Suprapubic skin (tissue), 3 donors: ENCODE results near the gene KLHL29.

Experiments
- POLR2AphosphoS5 ChIP-seq, 3 donors: sonication (generic); formaldehyde crosslinking; IDR thresholded peaks; one replicate each; pipeline ENCODE4 v1.6.1; 2017; ENCODE audit warnings: antibody characterized with exemption in 3 of 3
- TF ChIP-seq, protein P1 (sequence below), 2 donors: fragments of 200-600 bp in 1 of 2; fragments of 450-650 bp in 1 of 2; sonication (generic) in 1 of 2; IDR thresholded peaks; one replicate each; pipeline ENCODE4 v1.5.1; 2016 to 2019; ENCODE audit warnings: antibody characterized with exemption in 2 of 2, mild to moderate bottlenecking in 1 of 2, moderate library complexity in 1 of 2

DNA sequence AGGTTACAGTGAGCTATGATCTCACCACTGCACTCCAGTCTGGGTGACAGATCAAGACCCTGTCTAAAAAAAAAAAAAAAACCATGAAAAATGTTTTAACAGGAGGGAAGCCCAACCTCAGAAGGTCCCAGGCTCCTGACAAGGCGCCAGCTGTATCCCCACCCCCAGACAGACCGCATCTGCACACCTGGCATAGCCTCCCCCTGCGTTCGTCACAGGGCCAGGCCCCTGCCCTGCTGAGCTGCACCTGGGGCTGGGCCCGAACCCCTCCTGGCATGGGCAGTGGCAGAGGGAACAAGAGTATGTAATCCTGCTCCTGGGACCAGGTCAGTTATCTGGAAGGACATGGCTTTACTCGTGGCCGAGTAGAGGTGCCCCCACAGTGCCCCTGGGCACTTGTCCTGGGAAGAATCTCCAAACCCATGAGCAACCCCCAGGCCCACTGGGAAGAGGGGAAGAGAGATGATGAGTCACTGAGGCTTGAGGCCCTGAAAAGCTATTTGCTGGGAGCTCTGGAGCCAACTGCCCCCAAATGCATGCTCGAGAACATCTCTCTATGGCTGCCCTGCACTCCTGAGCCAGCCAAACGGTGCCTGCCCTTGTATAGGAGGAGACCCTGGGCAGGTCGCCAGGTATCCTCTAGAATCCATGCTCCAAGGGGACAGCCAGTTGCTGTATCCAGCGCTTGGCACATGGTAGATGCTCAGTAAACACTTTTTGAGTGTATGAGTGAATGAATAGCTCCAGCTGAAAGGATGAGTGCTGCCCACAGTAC, 276.5 kb downstream of the KLHL29 start:
- TF ChIP-seq, protein P1, sequence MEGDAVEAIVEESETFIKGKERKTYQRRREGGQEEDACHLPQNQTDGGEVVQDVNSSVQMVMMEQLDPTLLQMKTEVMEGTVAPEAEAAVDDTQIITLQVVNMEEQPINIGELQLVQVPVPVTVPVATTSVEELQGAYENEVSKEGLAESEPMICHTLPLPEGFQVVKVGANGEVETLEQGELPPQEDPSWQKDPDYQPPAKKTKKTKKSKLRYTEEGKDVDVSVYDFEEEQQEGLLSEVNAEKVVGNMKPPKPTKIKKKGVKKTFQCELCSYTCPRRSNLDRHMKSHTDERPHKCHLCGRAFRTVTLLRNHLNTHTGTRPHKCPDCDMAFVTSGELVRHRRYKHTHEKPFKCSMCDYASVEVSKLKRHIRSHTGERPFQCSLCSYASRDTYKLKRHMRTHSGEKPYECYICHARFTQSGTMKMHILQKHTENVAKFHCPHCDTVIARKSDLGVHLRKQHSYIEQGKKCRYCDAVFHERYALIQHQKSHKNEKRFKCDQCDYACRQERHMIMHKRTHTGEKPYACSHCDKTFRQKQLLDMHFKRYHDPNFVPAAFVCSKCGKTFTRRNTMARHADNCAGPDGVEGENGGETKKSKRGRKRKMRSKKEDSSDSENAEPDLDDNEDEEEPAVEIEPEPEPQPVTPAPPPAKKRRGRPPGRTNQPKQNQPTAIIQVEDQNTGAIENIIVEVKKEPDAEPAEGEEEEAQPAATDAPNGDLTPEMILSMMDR (IDR thresholded peaks at IDR 0.05) = no peak
- no peak for TF ChIP-seq POLR2AphosphoS5 (IDR thresholded peaks at IDR 0.05)
